ENCODE results near the gene HOXC9. TPM values are rescaled to one million over a fixed set of nuclear protein-coding genes. Genes with fewer than 3 reads are reported as not detected.

The HOXC9 gene
- total RNA-seq, 1 experiment from 2014 or later, result 0.76 TPM

DNA sequence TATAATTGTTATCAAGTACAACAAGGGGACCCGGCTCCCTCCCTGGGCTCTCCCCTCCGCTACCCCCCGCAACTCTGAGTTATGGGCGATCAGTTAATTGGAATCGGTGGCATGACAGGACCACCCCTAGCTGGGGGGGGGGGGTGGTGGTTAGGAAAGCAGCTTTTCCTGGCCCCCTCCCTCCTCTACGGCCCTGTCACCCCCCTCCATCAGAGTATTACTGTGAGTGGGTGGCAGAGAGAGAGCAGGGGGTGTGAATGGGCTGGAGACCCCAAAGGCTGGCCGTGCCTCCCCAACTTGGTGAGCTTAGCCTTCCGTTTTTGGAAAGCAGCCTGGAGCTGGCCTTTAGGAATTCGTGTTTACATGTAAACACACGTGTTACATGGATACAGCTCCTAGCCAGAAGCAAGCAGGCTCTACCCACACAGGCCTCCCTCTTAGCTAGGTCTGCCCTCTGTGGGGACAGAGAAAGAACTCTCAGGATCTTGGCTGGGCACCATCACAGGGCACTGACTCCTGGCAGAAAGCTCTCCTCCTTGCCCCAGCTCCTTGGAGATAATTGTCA is 52.6 kb downstream of the HOXC9 start:
- DNase-seq (ENCODE audit: low spot score), result peak; percentile 62

Small RNAs within 50 kb of the gene (small RNA-seq; reads per million reads assigned to genes)
- not detected for gene AC012531.3
- gene AC012531.4, result not detected
- gene HOXC5, result not detected
- 2.9 reads per million, percentile 74 among the genes with 10 or more reads in this experiment for gene MIR196A2
- gene MIR615, result 1.2 reads per million, percentile 45 among the genes with 10 or more reads in this experiment
- gene RF01905, result not detected
- not detected for gene RF01906

Other genes starting within 250 kb of the HOXC9 start
- gene CISTR, start 248.2 kb upstream of the HOXC9 start, total RNA-seq (2014; rRNA removed; shearing (Covaris generic)), result not detected in 2 replicates
- 0.65 and 1.3 TPM in 2 replicates for gene HOXC13, start 61.3 kb upstream of the HOXC9 start, total RNA-seq (2014; rRNA removed; shearing (Covaris generic))
- 0.05 TPM in 1 of 2 replicates, not detected in the other for gene HOXC12, start 45.3 kb upstream of the HOXC9 start, total RNA-seq (2014; rRNA removed; shearing (Covaris generic))
- not detected in 2 replicates for gene HOXC11, start 27.0 kb upstream of the HOXC9 start, total RNA-seq (2014; rRNA removed; shearing (Covaris generic))
- 5.6 and 6.8 TPM in 2 replicates for gene HOTAIR, start 25.2 kb upstream of the HOXC9 start, total RNA-seq (2014; rRNA removed; shearing (Covaris generic))
- 1.7 TPM in 1 of 2 replicates, not detected in the other for gene HOXC10, start 15.0 kb upstream of the HOXC9 start, total RNA-seq (2014; rRNA removed; shearing (Covaris generic))
- 0.10 and 0.23 TPM in 2 replicates for gene HOXC8, start 8.8 kb downstream of the HOXC9 start, total RNA-seq (2014; rRNA removed; shearing (Covaris generic))
- gene HOXC6, start 28.3 kb downstream of the HOXC9 start, total RNA-seq (2014; rRNA removed; shearing (Covaris generic)), result 1.4 and 1.6 TPM in 2 replicates
- 0.41 and 0.81 TPM in 2 replicates for gene HOXC5, start 32.9 kb downstream of the HOXC9 start, total RNA-seq (2014; rRNA removed; shearing (Covaris generic))
- gene HOXC4, start 53.7 kb downstream of the HOXC9 start, total RNA-seq (2014; rRNA removed; shearing (Covaris generic)), result 4.0 and 6.8 TPM in 2 replicates
- 87.8 and 106 TPM in 2 replicates for gene SMUG1, start 188.8 kb downstream of the HOXC9 start, total RNA-seq (2014; rRNA removed; shearing (Covaris generic))